GM23248 (cell line): Measurements from ENCODE around the gene S100A12. TPM values are rescaled to one million over a fixed set of nuclear protein-coding genes. Genes with fewer than 3 reads are reported as not detected.

Experiments used
- DNase-seq: peaks from one replicate; pipeline ENCODE4 v3.0.0-alpha.2; 2015
- H2AFZ ChIP-seq: fragments of 200-600 bp; sonication (generic); 2 replicates; pipeline ENCODE4 v1.6.1; 2016; ENCODE audit warnings: antibody characterized with exemption
- H3F3A ChIP-seq: fragments of 200-600 bp; sonication (generic); 2 replicates; pipeline ENCODE4 v1.6.1; 2016; ENCODE audit warnings: mild to moderate bottlenecking, antibody characterized with exemption, mixed run types; ENCODE audit not compliant: insufficient read depth
- H3K27ac ChIP-seq: fragments of 200-600 bp; sonication (generic); 2 replicates; pipeline ENCODE4 v1.5.1; 2016; ENCODE audit warnings: mild to moderate bottlenecking
- H3K27me3 ChIP-seq: fragments of 200-600 bp; sonication (generic); replicated peaks from 2 replicates; pipeline ENCODE4 v1.6.1; 2016; ENCODE audit warnings: mild to moderate bottlenecking; ENCODE audit not compliant: insufficient read depth
- H3K36me3 ChIP-seq: fragments of 200-600 bp; sonication (generic); 2 replicates; pipeline ENCODE4 v1.6.1; 2016; ENCODE audit warnings: low read depth, mild to moderate bottlenecking
- H3K4me1 ChIP-seq: fragments of 200-600 bp; sonication (generic); 2 replicates; pipeline ENCODE4 v1.6.1; 2016; ENCODE audit warnings: mild to moderate bottlenecking; ENCODE audit not compliant: insufficient read depth
- H3K4me2 ChIP-seq: fragments of 200-600 bp; sonication (generic); one replicate; pipeline ENCODE4 v1.6.1; 2016; ENCODE audit warnings: mild to moderate bottlenecking; ENCODE audit not compliant: unreplicated experiment
- H3K4me3 ChIP-seq: fragments of 200-600 bp; sonication (generic); 2 replicates; pipeline ENCODE4 v1.5.1; 2016; ENCODE audit warnings: mild to moderate bottlenecking
- H3K79me2 ChIP-seq: fragments of 200-600 bp; sonication (generic); 2 replicates; pipeline ENCODE4 v1.6.1; 2016; ENCODE audit warnings: mild to moderate bottlenecking; ENCODE audit not compliant: insufficient read depth
- H3K9ac ChIP-seq: fragments of 200-600 bp; sonication (generic); 2 replicates; pipeline ENCODE4 v1.6.1; 2016; ENCODE audit warnings: mild to moderate bottlenecking
- H3K9me2 ChIP-seq: fragments of 200-600 bp; sonication (generic); 2 replicates; pipeline ENCODE4 v1.6.1; 2016; ENCODE audit warnings: mixed run types, mild to moderate bottlenecking, moderate library complexity; ENCODE audit not compliant: insufficient read depth
- H3K9me3 ChIP-seq: fragments of 200-600 bp; sonication (generic); one replicate; pipeline ENCODE4 v1.6.1; 2017; ENCODE audit warnings: low read depth
- H4K20me1 ChIP-seq: fragments of 200-600 bp; sonication (generic); 2 replicates; pipeline ENCODE4 v1.6.0; 2016; ENCODE audit not compliant: insufficient read depth
- EZH2 ChIP-seq: fragments of 200-600 bp; sonication (generic); IDR thresholded peaks from 2 replicates; pipeline ENCODE4 v1.6.1; 2018; ENCODE audit warnings: antibody characterized with exemption, mild to moderate bottlenecking; ENCODE audit not compliant: insufficient read depth, poor library complexity, severe bottlenecking
- EZH2phosphoT487 ChIP-seq: fragments of 200-600 bp; sonication (generic); IDR thresholded peaks from 2 replicates; pipeline ENCODE4 v1.6.1; 2018; ENCODE audit warnings: antibody characterized with exemption, moderate library complexity, mild to moderate bottlenecking, low read depth; ENCODE audit not compliant: insufficient read depth
- WGBS, 2 experiments: methylation state at CpG; one replicate each; pipeline ENCODE4 v1.1.6; 2015 to 2017; ENCODE audit warnings: low lambda C conversion rate in 2 of 2, low coverage in 1 of 2; ENCODE audit errors: missing lambda C conversion rate in 2 of 2; 5-methylcytosine and 5-hydroxymethylcytosine counted together
- in situ Hi-C: fragments of 300-500 bp; cut with MboI; formaldehyde crosslinking; loops from 2 replicates; pipeline ENCODE4 v1.15.0; 2020
- polyA plus RNA-seq: library from polyadenylated mRNA; unstranded; fragments of >200 nt; fragmentation: Nextera tagmentation; extraction: Ambion mirVana; gene quantifications from 2 replicates; pipeline ENCODE4 v1.2.1, GENCODE V29; 2016
- total RNA-seq: library from RNA; depleted of rRNA; stranded (reverse); fragments of >200 nt; shearing (Covaris generic); gene quantifications from 2 replicates; pipeline ENCODE4 v1.2.3, GENCODE V29; 2014

Gene S100A12
- total and polyA plus RNA-seq, 2 experiments from 2014 or later, result not detected

GRCh38 chr1:153339802-153340201 lies 35.6 kb downstream of the S100A12 start:
- H3K9ac ChIP-seq, result no peak overlapping the region
- no peak overlapping the region for H3K4me2 ChIP-seq
- H3K9me3 ChIP-seq, result no peaks in the 10 kb centered on the region
- no peak for TF ChIP-seq EZH2
- TF ChIP-seq EZH2phosphoT487, result no peak
- H3K4me3 ChIP-seq, result no peak overlapping the region
- in situ Hi-C loops, result no loop called here
- no peaks in the 10 kb centered on the region for H3F3A ChIP-seq
- no peaks in the 10 kb centered on the region for H3K9me2 ChIP-seq
- H3K27me3 ChIP-seq, result peaks cover 8% of the 10 kb centered on the region
- DNase-seq, result no peak
- H2AFZ ChIP-seq, result no peak overlapping the region
- H4K20me1 ChIP-seq, result no peaks in the 10 kb centered on the region
- H3K79me2 ChIP-seq, result no peaks in the 10 kb centered on the region
- no peaks in the 10 kb centered on the region for H3K4me1 ChIP-seq
- no peak overlapping the region for H3K27ac ChIP-seq
- H3K36me3 ChIP-seq, result no peaks in the 10 kb centered on the region
- 40 to 49% methylated on average over 6 of the region's 6 CpGs for WGBS, 2 experiments

GRCh38 chr1:153337980-153338853 lies 37.2 kb downstream of the S100A12 start:
- Histone ChIP-seq H3F3A (no peaks in the 10 kb centered on the region), H2AFZ (no peak overlapping the region), H3K9me2 (no peaks in the 10 kb centered on the region), H3K36me3 (no peaks in the 10 kb centered on the region), H3K27me3 (peaks cover 8% of the 10 kb centered on the region), H3K27ac (no peak overlapping the region), H3K4me1 (no peaks in the 10 kb centered on the region), H3K4me3 (no peak overlapping the region), H3K79me2 (no peaks in the 10 kb centered on the region), H4K20me1 (no peaks in the 10 kb centered on the region), H3K9ac (no peak overlapping the region), H3K9me3 (no peaks in the 10 kb centered on the region), H3K4me2 (no peak overlapping the region)
- 40 to 44% methylated on average over 8 of the region's 8 CpGs for WGBS, 2 experiments
- no peak for DNase-seq
- in situ Hi-C loops, result no loop called here
- TF ChIP-seq EZH2 (no peak), EZH2phosphoT487 (no peak)

GRCh38 chr1:153336650-153337049 lies 38.8 kb downstream of the S100A12 start:
- Histone ChIP-seq H3K4me3 (no peak overlapping the region), H3K36me3 (no peaks in the 10 kb centered on the region), H3K79me2 (no peaks in the 10 kb centered on the region), H3K9me3 (no peaks in the 10 kb centered on the region), H3F3A (no peaks in the 10 kb centered on the region), H3K9ac (no peak overlapping the region), H3K4me1 (no peaks in the 10 kb centered on the region), H4K20me1 (no peaks in the 10 kb centered on the region), H3K27me3 (peaks cover 8% of the 10 kb centered on the region), H3K4me2 (no peak overlapping the region), H3K9me2 (no peaks in the 10 kb centered on the region), H2AFZ (no peak overlapping the region), H3K27ac (no peak overlapping the region)
- in situ Hi-C loops, result no loop called here
- no peak for DNase-seq
- TF ChIP-seq EZH2phosphoT487 (no peak), EZH2 (no peak)

- Histone ChIP-seq H3K4me2 (no peak overlapping the region), H3K4me1 (no peaks in the 10 kb centered on the region), H3F3A (no peaks in the 10 kb centered on the region), H3K27me3 (no peaks in the 10 kb centered on the region), H3K9me2 (no peaks in the 10 kb centered on the region), H3K9ac (no peak overlapping the region), H2AFZ (no peak overlapping the region), H3K9me3 (no peaks in the 10 kb centered on the region), H4K20me1 (no peaks in the 10 kb centered on the region), H3K27ac (no peak overlapping the region), H3K79me2 (no peaks in the 10 kb centered on the region), H3K36me3 (no peaks in the 10 kb centered on the region), H3K4me3 (no peak overlapping the region)
- in situ Hi-C loops, result no loop called here
- DNase-seq, result no peak
- TF ChIP-seq EZH2 (no peak), EZH2phosphoT487 (no peak)
- WGBS, 2 experiments, result 46 to 57% methylated on average over 1 of the region's 1 CpG
These were observed 41.5 kb downstream of the S100A12 start for GRCh38 chr1:153333902-153334301.
